GM19452 (cell line): ENCODE measurements around the gene ETV2.
"Not testable (repeated sequence)": the region's sequence is repeated elsewhere in the genome, so short reads cannot be mapped to it uniquely, and the experiment has no call there.

Source experiments
- ATAC-seq: cut with Tn5 transposase; IDR thresholded peaks from one replicate; pipeline ENCODE4 v1.9.1; 2021; ENCODE audit not compliant: unreplicated experiment

The ETV2 gene

GRCh38 chr19:35656700-35657099, 15.2 kb downstream of the ETV2 start:
- no peak for ATAC-seq

- no peak for ATAC-seq
Measured at GRCh38 chr19:35657904-35658700, 16.6 kb downstream of the ETV2 start.

GRCh38 chr19:35661995-35662340, 20.4 kb downstream of the ETV2 start:
- no peak for ATAC-seq

- ATAC-seq: no peak
Measured at GRCh38 chr19:35663981-35664380, 22.4 kb downstream of the ETV2 start.

GRCh38 chr19:35665157-35665556, 23.6 kb downstream of the ETV2 start:
- no peak for ATAC-seq

- ATAC-seq: no peak
Measured at GRCh38 chr19:35665604-35666003, 24.1 kb downstream of the ETV2 start.

- ATAC-seq: no peak
Measured at GRCh38 chr19:35666251-35666913, 24.8 kb downstream of the ETV2 start, which contains the start of gene UPK1A. UPK1A (plus strand) TSS chr19:35666517; CDS start chr19:35666813, 296 bp downstream.

GRCh38 chr19:35669566-35669965, 28.0 kb downstream of the ETV2 start:
- no peak for ATAC-seq

- ATAC-seq: no peak
Measured at GRCh38 chr19:35669974-35670373, 28.4 kb downstream of the ETV2 start.

GRCh38 chr19:35670686-35671085, 29.1 kb downstream of the ETV2 start:
- ATAC-seq: no peak

GRCh38 chr19:35671818-35672217, 30.3 kb downstream of the ETV2 start:
- no peak for ATAC-seq

- ATAC-seq: no peak
Measured at GRCh38 chr19:35673121-35673804, 31.7 kb downstream of the ETV2 start.

GRCh38 chr19:35675589-35676140, 34.1 kb downstream of the ETV2 start:
- no peak for ATAC-seq

GRCh38 chr19:35689836-35690235, 48.3 kb downstream of the ETV2 start:
- no peak for ATAC-seq

- ATAC-seq: not testable (repeated sequence)
Measured at GRCh38 chr19:35691106-35691505, 49.6 kb downstream of the ETV2 start.

GRCh38 chr19:35692010-35692409, 50.5 kb downstream of the ETV2 start:
- no peak for ATAC-seq

- no peak for ATAC-seq
Measured at GRCh38 chr19:35693422-35693821, 51.9 kb downstream of the ETV2 start.

GRCh38 chr19:35693835-35694599, 52.5 kb downstream of the ETV2 start:
- ATAC-seq: peak; percentile 86
